Heart left ventricle (tissue), 13 donors: Measurements from ENCODE around the gene WASF3.

ENCODE experiments used
- CTCF ChIP-seq, 12 donors: fragments of 200-600 bp; sonication (generic) in 4 of 12; IDR thresholded peaks; one replicate each; pipeline versions ENCODE4 v1.5.0 to v1.8.0; 2018 to 2022; ENCODE audit warnings: antibody characterized with exemption in 12 of 12, mild to moderate bottlenecking in 5 of 12
- POLR2A ChIP-seq, 2 donors: fragments of 450-650 bp; IDR thresholded peaks; one replicate each; pipeline ENCODE4 v1.6.1; 2017; ENCODE audit warnings: antibody characterized with exemption in 2 of 2, mild to moderate bottlenecking in 2 of 2, moderate library complexity in 2 of 2
- donor health status: ischemic (EF 13 %, LVEDD 7.1; RV severe dilation, severe dysfunction).
- donor health status: DM: no; HTN: yes; CAD: no.
- donor health status: DM: no; HTN: no; CAD: no.
- donor health status: ischemic (EF 25% LVEDD 6.9; RV normal size, moderate dysfunction).
- donor health status: ischemic (EF 25% LVEDD 5.7; RV mildly dilated, moderate dysfunction).
- donor health status: ischemic (EF 35%, LVEDD 5.7; RV mildly dilated, moderate dysfunction).
- donor health status: nonischemic (EF 11% LVEDD 7.7; RV severe dilation, severe dysfunction).
- donor health status: DM: yes; HTN: yes; CAD: no.
- donor health status: PGD.
- donor health status: ischemic (EF 29% LVEDD 5.4; RV normal size, mild dysfunction).
- donor health status: nonischemic (EF 23%, LVEDD 6.1; RV moderate dilation, normal function).

- TF ChIP-seq CTCF (IDR thresholded peaks at IDR 0.05) (no peak), POLR2A (IDR thresholded peaks at IDR 0.05) (no peak)
These were observed 178.2 kb downstream of the WASF3 start for GRCh38 chr13:26735677-26736076.
